ENCODE data around the gene GPANK1.

GRCh38 chr6:31659649-31660380, 5.0 kb downstream of the GPANK1 start:
- TF ChIP-seq, protein P1, sequence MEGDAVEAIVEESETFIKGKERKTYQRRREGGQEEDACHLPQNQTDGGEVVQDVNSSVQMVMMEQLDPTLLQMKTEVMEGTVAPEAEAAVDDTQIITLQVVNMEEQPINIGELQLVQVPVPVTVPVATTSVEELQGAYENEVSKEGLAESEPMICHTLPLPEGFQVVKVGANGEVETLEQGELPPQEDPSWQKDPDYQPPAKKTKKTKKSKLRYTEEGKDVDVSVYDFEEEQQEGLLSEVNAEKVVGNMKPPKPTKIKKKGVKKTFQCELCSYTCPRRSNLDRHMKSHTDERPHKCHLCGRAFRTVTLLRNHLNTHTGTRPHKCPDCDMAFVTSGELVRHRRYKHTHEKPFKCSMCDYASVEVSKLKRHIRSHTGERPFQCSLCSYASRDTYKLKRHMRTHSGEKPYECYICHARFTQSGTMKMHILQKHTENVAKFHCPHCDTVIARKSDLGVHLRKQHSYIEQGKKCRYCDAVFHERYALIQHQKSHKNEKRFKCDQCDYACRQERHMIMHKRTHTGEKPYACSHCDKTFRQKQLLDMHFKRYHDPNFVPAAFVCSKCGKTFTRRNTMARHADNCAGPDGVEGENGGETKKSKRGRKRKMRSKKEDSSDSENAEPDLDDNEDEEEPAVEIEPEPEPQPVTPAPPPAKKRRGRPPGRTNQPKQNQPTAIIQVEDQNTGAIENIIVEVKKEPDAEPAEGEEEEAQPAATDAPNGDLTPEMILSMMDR (IDR thresholded peaks at IDR 0.05; ENCODE audit: insufficient read depth, low read length), result no peak
- TF ChIP-seq GABPA (IDR thresholded peaks at IDR 0.05; ENCODE audit: low read depth), result no peak
- peak; percentile 91 for TF ChIP-seq REST (IDR thresholded peaks at IDR 0.05; ENCODE audit: insufficient replicate concordance, low read depth)
- no peak for TF ChIP-seq POLR2AphosphoS5 (IDR thresholded peaks at IDR 0.05; ENCODE audit: low read depth)
- peak; percentile 60 for TF ChIP-seq SPI1 (IDR thresholded peaks at IDR 0.05; ENCODE audit: borderline replicate concordance, low read depth)

All from HL-60 (cell line).